GM23338 (cell line): ENCODE data around the gene SLA2. TPM values are rescaled to one million over a fixed set of nuclear protein-coding genes. Genes with fewer than 3 reads are reported as not detected.

ENCODE experiments used
- ATAC-seq: fragments of 200-7000 bp; cut with Tn5 transposase; 3 replicates; pipeline ENCODE4 v1.9.1; 2020
- DNase-seq: peaks from one replicate; pipeline ENCODE4 v3.0.0-alpha.2; 2015; ENCODE audit warnings: low spot score
- H2AFZ ChIP-seq: fragments of 200-600 bp; sonication (generic); 2 replicates; pipeline ENCODE4 v1.8.0; 2016; ENCODE audit warnings: antibody characterized with exemption, mild to moderate bottlenecking, moderate library complexity
- H3F3A ChIP-seq: fragments of 200-600 bp; sonication (generic); replicated peaks from 2 replicates; pipeline ENCODE4 v1.8.0; 2017; ENCODE audit warnings: antibody characterized with exemption, mixed run types, low read depth
- H3K27ac ChIP-seq: fragments of 200-600 bp; sonication (generic); 2 replicates; pipeline ENCODE4 v1.6.1; 2016; ENCODE audit warnings: low read depth
- H3K27me3 ChIP-seq: fragments of 200-600 bp; sonication (generic); 2 replicates; pipeline ENCODE4 v1.8.0; 2016; ENCODE audit warnings: mild to moderate bottlenecking, mixed run types, moderate library complexity; ENCODE audit not compliant: insufficient read depth
- H3K36me3 ChIP-seq: fragments of 200-600 bp; sonication (generic); 2 replicates; pipeline ENCODE4 v1.8.0; 2016; ENCODE audit warnings: mild to moderate bottlenecking; ENCODE audit not compliant: insufficient read depth
- H3K4me1 ChIP-seq: fragments of 200-600 bp; sonication (generic); 2 replicates; pipeline ENCODE4 v1.8.0; 2016; ENCODE audit warnings: mild to moderate bottlenecking, moderate library complexity; ENCODE audit not compliant: insufficient read depth
- H3K4me2 ChIP-seq: fragments of 200-600 bp; sonication (generic); 2 replicates; pipeline ENCODE4 v1.7.1; 2017; ENCODE audit warnings: mixed run types
- H3K4me3 ChIP-seq: fragments of 200-600 bp; sonication (generic); 2 replicates; pipeline ENCODE4 v1.6.1; 2016; ENCODE audit warnings: mixed run types
- H3K79me2 ChIP-seq: fragments of 200-600 bp; sonication (generic); replicated peaks from 2 replicates; pipeline ENCODE4 v1.8.0; 2017; ENCODE audit warnings: mild to moderate bottlenecking; ENCODE audit not compliant: insufficient read depth
- H3K9me2 ChIP-seq: fragments of 200-600 bp; sonication (generic); 2 replicates; pipeline ENCODE4 v1.8.0; 2017; ENCODE audit not compliant: insufficient read depth
- H4K20me1 ChIP-seq: fragments of 200-600 bp; sonication (generic); replicated peaks from 2 replicates; pipeline ENCODE4 v1.8.0; 2017; ENCODE audit warnings: mild to moderate bottlenecking; ENCODE audit not compliant: insufficient read depth
- H3K27ac Mint-ChIP-seq: 2 replicates; pipeline ENCODE4 v1.8.0; 2020; ENCODE audit warnings: inconsistent platforms, mild to moderate bottlenecking, moderate library complexity, mixed read lengths
- H3K27me3 Mint-ChIP-seq: 3 replicates; pipeline ENCODE4 v1.8.0; 2022; ENCODE audit warnings: low read depth, mild to moderate bottlenecking, moderate library complexity, mixed read lengths, inconsistent platforms; ENCODE audit not compliant: insufficient read depth, poor library complexity
- H3K36me3 Mint-ChIP-seq: 3 replicates; pipeline ENCODE4 v1.8.0; 2021; ENCODE audit warnings: low read depth, mild to moderate bottlenecking, inconsistent platforms, moderate library complexity, mixed read lengths
- H3K4me1 Mint-ChIP-seq: 3 replicates; pipeline ENCODE4 v1.8.0; 2020; ENCODE audit warnings: mild to moderate bottlenecking, inconsistent platforms, mixed read lengths
- H3K4me3 Mint-ChIP-seq: 3 replicates; pipeline ENCODE4 v1.8.0; 2021; ENCODE audit warnings: moderate library complexity, mild to moderate bottlenecking, inconsistent platforms, mixed read lengths
- H3K9me3 Mint-ChIP-seq: 3 replicates; pipeline ENCODE4 v1.8.0; 2020; ENCODE audit warnings: moderate library complexity, mild to moderate bottlenecking, inconsistent platforms, mixed read lengths
- CREB1 ChIP-seq: fragments of 250-450 bp; sonication (Bioruptor Pico); IDR thresholded peaks from 2 replicates; pipeline ENCODE4 v1.5.0; 2020; ENCODE audit warnings: low read depth, mild to moderate bottlenecking, moderate library complexity
- EZH2 ChIP-seq: fragments of 200-600 bp; sonication (generic); IDR thresholded peaks from one replicate; pipeline ENCODE4 v1.8.0; 2017; ENCODE audit warnings: antibody characterized with exemption, mild to moderate bottlenecking, low read depth; ENCODE audit not compliant: unreplicated experiment
- EZH2phosphoT487 ChIP-seq: fragments of 200-600 bp; sonication (generic); IDR thresholded peaks from one replicate; pipeline ENCODE4 v1.8.1; 2018; ENCODE audit warnings: antibody characterized with exemption; ENCODE audit not compliant: unreplicated experiment
- JUNB ChIP-seq: IDR thresholded peaks from one replicate; pipeline ENCODE4 v1.6.1; 2016; ENCODE audit warnings: antibody characterized with exemption; ENCODE audit not compliant: unreplicated experiment
- NANOG ChIP-seq: IDR thresholded peaks from 2 replicates; pipeline ENCODE4 v1.6.1; 2016; ENCODE audit warnings: antibody characterized with exemption, borderline replicate concordance
- POLR2AphosphoS5 ChIP-seq: IDR thresholded peaks from 2 replicates; pipeline ENCODE4 v1.6.1; 2016; ENCODE audit warnings: antibody characterized with exemption, low read depth
- STAT1 ChIP-seq: IDR thresholded peaks from one replicate; pipeline ENCODE4 v1.6.1; 2016; ENCODE audit warnings: antibody characterized with exemption; ENCODE audit not compliant: unreplicated experiment
- ZNF114 ChIP-seq: fragments of 250-450 bp; sonication (Bioruptor Pico); IDR thresholded peaks from 2 replicates; pipeline ENCODE4 v1.5.0; 2020; ENCODE audit warnings: mild to moderate bottlenecking, moderate library complexity
- ZNF331 ChIP-seq: fragments of 250-450 bp; sonication (Bioruptor Pico); IDR thresholded peaks from 2 replicates; pipeline ENCODE4 v1.5.0; 2020; ENCODE audit warnings: low read depth, mild to moderate bottlenecking, moderate library complexity
- polyA plus RNA-seq: library from polyadenylated mRNA; unstranded; fragments of >200 nt; fragmentation: Nextera tagmentation; extraction: Ambion mirVana; gene quantifications from 2 replicates; pipeline ENCODE4 v1.2.1, GENCODE V29; 2016
- total RNA-seq: library from RNA; depleted of rRNA; stranded (reverse); fragments of >200 nt; shearing (Covaris generic); gene quantifications from 2 replicates; pipeline ENCODE4 v1.2.3, GENCODE V29; 2014
- TF ChIP-seq, protein P1 (sequence below): fragments of 250-450 bp; sonication (Bioruptor Pico); IDR thresholded peaks from 2 replicates; pipeline ENCODE4 v1.5.0; 2020; ENCODE audit warnings: mild to moderate bottlenecking, moderate library complexity
- TF ChIP-seq, protein P2 (sequence below): IDR thresholded peaks from 2 replicates; pipeline ENCODE4 v1.6.1; 2016; ENCODE audit warnings: antibody characterized with exemption
- TF ChIP-seq, protein P3 (sequence below): IDR thresholded peaks from one replicate; pipeline ENCODE4 v1.6.1; 2018; ENCODE audit warnings: antibody characterized with exemption; ENCODE audit not compliant: unreplicated experiment
- TF ChIP-seq, protein P4 (sequence below), 2 experiments: fragments of 200-600 bp in 1 of 2; sonication (generic) in 1 of 2; conservative IDR thresholded peaks; 2 replicates each; pipeline versions ENCODE4 v1.5.1 to v1.6.1; 2016 to 2017; ENCODE audit warnings: antibody characterized with exemption in 2 of 2, low read depth in 2 of 2, mild to moderate bottlenecking in 2 of 2, moderate library complexity in 1 of 2

Gene SLA2
- total and polyA plus RNA-seq, 2 experiments from 2014 or later = 0.18 TPM; not detected in 1

DNA sequence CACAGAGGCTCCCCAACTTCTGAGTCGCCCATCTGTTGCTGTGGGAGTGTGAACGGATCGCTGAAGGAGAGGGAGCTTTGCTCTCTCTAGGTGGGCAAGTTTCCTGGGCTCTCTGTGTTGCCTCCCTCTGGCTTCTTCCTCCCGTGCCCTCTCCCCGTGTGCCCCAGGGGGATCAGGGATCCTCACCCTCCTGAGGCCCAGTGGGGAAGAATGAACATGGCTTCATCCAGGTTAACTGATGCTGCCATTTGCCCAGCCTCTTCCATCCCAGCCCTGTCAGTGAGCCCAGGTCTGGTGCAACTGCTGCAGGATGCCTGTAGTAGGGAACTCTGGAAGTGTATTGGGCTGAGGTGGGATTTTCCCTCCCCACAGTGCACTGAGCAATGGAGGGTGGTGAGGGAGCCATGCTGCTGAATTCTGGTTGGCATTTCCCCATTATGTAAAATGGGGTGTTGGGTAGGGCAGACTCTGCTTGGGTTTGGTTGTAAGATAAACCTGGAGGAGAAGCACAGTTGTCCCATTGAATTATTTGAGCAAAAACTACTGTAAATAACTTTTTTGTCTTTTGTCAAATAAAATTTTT is 52.6 kb downstream of the SLA2 start:
- H3K36me3 Mint-ChIP-seq = peaks cover 60% of the 10 kb centered on the region
- H3K27me3 ChIP-seq = no peaks in the 10 kb centered on the region
- no peaks in the 10 kb centered on the region; the same call in 1 of the 2 replicates for H3K79me2 ChIP-seq
- DNase-seq (no peak), ATAC-seq (no peak)
- no peak overlapping the region for H2AFZ ChIP-seq
- peaks cover 5% of the 10 kb centered on the region for H3K27me3 Mint-ChIP-seq
- H3K4me2 ChIP-seq = no peak overlapping the region
- H3K27ac Mint-ChIP-seq = no peak overlapping the region
- no peak overlapping the region for H3K4me3 Mint-ChIP-seq
- TF ChIP-seq JUNB = no peak
- TF ChIP-seq, protein P1, sequence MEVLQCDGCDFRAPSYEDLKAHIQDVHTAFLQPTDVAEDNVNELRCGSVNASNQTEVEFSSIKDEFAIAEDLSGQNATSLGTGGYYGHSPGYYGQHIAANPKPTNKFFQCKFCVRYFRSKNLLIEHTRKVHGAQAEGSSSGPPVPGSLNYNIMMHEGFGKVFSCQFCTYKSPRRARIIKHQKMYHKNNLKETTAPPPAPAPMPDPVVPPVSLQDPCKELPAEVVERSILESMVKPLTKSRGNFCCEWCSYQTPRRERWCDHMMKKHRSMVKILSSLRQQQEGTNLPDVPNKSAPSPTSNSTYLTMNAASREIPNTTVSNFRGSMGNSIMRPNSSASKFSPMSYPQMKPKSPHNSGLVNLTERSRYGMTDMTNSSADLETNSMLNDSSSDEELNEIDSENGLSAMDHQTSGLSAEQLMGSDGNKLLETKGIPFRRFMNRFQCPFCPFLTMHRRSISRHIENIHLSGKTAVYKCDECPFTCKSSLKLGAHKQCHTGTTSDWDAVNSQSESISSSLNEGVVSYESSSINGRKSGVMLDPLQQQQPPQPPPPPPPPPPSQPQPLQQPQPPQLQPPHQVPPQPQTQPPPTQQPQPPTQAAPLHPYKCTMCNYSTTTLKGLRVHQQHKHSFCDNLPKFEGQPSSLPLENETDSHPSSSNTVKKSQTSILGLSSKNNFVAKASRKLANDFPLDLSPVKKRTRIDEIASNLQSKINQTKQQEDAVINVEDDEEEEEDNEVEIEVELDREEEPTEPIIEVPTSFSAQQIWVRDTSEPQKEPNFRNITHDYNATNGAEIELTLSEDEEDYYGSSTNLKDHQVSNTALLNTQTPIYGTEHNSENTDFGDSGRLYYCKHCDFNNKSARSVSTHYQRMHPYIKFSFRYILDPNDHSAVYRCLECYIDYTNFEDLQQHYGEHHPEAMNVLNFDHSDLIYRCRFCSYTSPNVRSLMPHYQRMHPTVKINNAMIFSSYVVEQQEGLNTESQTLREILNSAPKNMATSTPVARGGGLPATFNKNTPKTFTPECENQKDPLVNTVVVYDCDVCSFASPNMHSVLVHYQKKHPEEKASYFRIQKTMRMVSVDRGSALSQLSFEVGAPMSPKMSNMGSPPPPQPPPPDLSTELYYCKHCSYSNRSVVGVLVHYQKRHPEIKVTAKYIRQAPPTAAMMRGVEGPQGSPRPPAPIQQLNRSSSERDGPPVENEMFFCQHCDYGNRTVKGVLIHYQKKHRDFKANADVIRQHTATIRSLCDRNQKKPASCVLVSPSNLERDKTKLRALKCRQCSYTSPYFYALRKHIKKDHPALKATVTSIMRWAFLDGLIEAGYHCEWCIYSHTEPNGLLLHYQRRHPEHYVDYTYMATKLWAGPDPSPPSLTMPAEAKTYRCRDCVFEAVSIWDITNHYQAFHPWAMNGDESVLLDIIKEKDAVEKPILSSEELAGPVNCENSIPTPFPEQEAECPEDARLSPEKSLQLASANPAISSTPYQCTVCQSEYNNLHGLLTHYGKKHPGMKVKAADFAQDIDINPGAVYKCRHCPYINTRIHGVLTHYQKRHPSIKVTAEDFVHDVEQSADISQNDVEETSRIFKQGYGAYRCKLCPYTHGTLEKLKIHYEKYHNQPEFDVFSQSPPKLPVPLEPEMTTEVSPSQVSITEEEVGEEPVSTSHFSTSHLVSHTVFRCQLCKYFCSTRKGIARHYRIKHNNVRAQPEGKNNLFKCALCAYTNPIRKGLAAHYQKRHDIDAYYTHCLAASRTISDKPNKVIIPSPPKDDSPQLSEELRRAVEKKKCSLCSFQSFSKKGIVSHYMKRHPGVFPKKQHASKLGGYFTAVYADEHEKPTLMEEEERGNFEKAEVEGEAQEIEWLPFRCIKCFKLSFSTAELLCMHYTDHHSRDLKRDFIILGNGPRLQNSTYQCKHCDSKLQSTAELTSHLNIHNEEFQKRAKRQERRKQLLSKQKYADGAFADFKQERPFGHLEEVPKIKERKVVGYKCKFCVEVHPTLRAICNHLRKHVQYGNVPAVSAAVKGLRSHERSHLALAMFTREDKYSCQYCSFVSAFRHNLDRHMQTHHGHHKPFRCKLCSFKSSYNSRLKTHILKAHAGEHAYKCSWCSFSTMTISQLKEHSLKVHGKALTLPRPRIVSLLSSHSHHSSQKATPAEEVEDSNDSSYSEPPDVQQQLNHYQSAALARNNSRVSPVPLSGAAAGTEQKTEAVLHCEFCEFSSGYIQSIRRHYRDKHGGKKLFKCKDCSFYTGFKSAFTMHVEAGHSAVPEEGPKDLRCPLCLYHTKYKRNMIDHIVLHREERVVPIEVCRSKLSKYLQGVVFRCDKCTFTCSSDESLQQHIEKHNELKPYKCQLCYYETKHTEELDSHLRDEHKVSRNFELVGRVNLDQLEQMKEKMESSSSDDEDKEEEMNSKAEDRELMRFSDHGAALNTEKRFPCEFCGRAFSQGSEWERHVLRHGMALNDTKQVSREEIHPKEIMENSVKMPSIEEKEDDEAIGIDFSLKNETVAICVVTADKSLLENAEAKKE (CRISPR knock-in tag) = no peak
- no peak for TF ChIP-seq NANOG
- TF ChIP-seq, protein P2, sequence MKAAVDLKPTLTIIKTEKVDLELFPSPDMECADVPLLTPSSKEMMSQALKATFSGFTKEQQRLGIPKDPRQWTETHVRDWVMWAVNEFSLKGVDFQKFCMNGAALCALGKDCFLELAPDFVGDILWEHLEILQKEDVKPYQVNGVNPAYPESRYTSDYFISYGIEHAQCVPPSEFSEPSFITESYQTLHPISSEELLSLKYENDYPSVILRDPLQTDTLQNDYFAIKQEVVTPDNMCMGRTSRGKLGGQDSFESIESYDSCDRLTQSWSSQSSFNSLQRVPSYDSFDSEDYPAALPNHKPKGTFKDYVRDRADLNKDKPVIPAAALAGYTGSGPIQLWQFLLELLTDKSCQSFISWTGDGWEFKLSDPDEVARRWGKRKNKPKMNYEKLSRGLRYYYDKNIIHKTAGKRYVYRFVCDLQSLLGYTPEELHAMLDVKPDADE = no peak
- TF ChIP-seq, protein P3, sequence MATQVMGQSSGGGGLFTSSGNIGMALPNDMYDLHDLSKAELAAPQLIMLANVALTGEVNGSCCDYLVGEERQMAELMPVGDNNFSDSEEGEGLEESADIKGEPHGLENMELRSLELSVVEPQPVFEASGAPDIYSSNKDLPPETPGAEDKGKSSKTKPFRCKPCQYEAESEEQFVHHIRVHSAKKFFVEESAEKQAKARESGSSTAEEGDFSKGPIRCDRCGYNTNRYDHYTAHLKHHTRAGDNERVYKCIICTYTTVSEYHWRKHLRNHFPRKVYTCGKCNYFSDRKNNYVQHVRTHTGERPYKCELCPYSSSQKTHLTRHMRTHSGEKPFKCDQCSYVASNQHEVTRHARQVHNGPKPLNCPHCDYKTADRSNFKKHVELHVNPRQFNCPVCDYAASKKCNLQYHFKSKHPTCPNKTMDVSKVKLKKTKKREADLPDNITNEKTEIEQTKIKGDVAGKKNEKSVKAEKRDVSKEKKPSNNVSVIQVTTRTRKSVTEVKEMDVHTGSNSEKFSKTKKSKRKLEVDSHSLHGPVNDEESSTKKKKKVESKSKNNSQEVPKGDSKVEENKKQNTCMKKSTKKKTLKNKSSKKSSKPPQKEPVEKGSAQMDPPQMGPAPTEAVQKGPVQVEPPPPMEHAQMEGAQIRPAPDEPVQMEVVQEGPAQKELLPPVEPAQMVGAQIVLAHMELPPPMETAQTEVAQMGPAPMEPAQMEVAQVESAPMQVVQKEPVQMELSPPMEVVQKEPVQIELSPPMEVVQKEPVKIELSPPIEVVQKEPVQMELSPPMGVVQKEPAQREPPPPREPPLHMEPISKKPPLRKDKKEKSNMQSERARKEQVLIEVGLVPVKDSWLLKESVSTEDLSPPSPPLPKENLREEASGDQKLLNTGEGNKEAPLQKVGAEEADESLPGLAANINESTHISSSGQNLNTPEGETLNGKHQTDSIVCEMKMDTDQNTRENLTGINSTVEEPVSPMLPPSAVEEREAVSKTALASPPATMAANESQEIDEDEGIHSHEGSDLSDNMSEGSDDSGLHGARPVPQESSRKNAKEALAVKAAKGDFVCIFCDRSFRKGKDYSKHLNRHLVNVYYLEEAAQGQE = no peak
- TF ChIP-seq, protein P4, sequence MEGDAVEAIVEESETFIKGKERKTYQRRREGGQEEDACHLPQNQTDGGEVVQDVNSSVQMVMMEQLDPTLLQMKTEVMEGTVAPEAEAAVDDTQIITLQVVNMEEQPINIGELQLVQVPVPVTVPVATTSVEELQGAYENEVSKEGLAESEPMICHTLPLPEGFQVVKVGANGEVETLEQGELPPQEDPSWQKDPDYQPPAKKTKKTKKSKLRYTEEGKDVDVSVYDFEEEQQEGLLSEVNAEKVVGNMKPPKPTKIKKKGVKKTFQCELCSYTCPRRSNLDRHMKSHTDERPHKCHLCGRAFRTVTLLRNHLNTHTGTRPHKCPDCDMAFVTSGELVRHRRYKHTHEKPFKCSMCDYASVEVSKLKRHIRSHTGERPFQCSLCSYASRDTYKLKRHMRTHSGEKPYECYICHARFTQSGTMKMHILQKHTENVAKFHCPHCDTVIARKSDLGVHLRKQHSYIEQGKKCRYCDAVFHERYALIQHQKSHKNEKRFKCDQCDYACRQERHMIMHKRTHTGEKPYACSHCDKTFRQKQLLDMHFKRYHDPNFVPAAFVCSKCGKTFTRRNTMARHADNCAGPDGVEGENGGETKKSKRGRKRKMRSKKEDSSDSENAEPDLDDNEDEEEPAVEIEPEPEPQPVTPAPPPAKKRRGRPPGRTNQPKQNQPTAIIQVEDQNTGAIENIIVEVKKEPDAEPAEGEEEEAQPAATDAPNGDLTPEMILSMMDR (conservative IDR thresholded peaks at IDR 0.05; ENCODE audit: low read depth in 2 of 2) = no peak
- TF ChIP-seq EZH2 = no peak
- TF ChIP-seq CREB1 (CRISPR knock-in tag) = no peak
- no peak for TF ChIP-seq EZH2phosphoT487
- TF ChIP-seq ZNF114 (CRISPR knock-in tag) = no peak
- TF ChIP-seq POLR2AphosphoS5 = no peak
- no peak for TF ChIP-seq STAT1
- TF ChIP-seq ZNF331 (CRISPR knock-in tag) = no peak
- peaks cover 2% of the 10 kb centered on the region; the same call in 1 of the 2 replicates for H4K20me1 ChIP-seq
- no peak overlapping the region for H3K27ac ChIP-seq
- peaks cover 5% of the 10 kb centered on the region; the same call in 2 of the 3 replicates for H3K9me3 Mint-ChIP-seq
- H3K4me3 ChIP-seq = no peak overlapping the region
- H3F3A ChIP-seq = peaks cover 7% of the 10 kb centered on the region
- H3K4me1 ChIP-seq = peaks cover 22% of the 10 kb centered on the region
- H3K9me2 ChIP-seq = no peaks in the 10 kb centered on the region
- peaks cover 38% of the 10 kb centered on the region for H3K4me1 Mint-ChIP-seq
- H3K36me3 ChIP-seq = no peaks in the 10 kb centered on the region
